DOHH2 (cell line): Measurements from ENCODE around the gene DNAJB6.
A peak's percentile ranks its signal among the peaks of the same experiment; 100 is the strongest.

Experiments
- H3F3A ChIP-seq: fragments of 200-600 bp; sonication (generic), shearing (Covaris generic); 2 replicates; pipeline ENCODE4 v1.6.0; 2016; ENCODE audit warnings: antibody characterized with exemption, mild to moderate bottlenecking; ENCODE audit not compliant: control insufficient read depth, insufficient read depth
- H3K27ac ChIP-seq: fragments of 200-600 bp; sonication (generic); 2 replicates; pipeline ENCODE4 v1.5.1; 2014; ENCODE audit warnings: low read depth, mild to moderate bottlenecking, low read length, moderate library complexity
- H3K27me3 ChIP-seq: fragments of 200-600 bp; sonication (generic); 2 replicates; pipeline ENCODE4 v1.6.1; 2014; ENCODE audit warnings: mild to moderate bottlenecking, low read length, mixed read lengths; ENCODE audit not compliant: control insufficient read depth
- H3K36me3 ChIP-seq: fragments of 200-600 bp; sonication (generic); 2 replicates; pipeline ENCODE4 v1.6.1; 2014; ENCODE audit warnings: mild to moderate bottlenecking, low read length, moderate library complexity, mixed read lengths; ENCODE audit not compliant: control insufficient read depth
- H3K4me1 ChIP-seq: fragments of 200-600 bp; sonication (generic); 2 replicates; pipeline ENCODE4 v1.6.1; 2014; ENCODE audit warnings: mild to moderate bottlenecking, low read length, mixed read lengths; ENCODE audit not compliant: control insufficient read depth
- H3K4me2 ChIP-seq: fragments of 200-600 bp; sonication (generic); 2 replicates; pipeline ENCODE4 v1.6.0; 2014; ENCODE audit warnings: mild to moderate bottlenecking, low read length, moderate library complexity
- H3K4me3 ChIP-seq: fragments of 200-600 bp; sonication (generic); 2 replicates; pipeline ENCODE4 v1.5.1; 2014; ENCODE audit warnings: mild to moderate bottlenecking, low read length, mixed read lengths
- H3K79me2 ChIP-seq: fragments of 200-600 bp; sonication (generic); 2 replicates; pipeline ENCODE4 v1.6.1; 2014; ENCODE audit warnings: mild to moderate bottlenecking, low read length, mixed read lengths; ENCODE audit not compliant: control insufficient read depth
- H3K9me2 ChIP-seq: fragments of 200-600 bp; sonication (generic); replicated peaks from 2 replicates; pipeline ENCODE4 v1.6.1; 2014; ENCODE audit warnings: mild to moderate bottlenecking, low read length, mixed read lengths; ENCODE audit not compliant: control insufficient read depth
- H3K9me3 ChIP-seq: fragments of 200-600 bp; sonication (generic); 2 replicates; pipeline ENCODE4 v1.6.1; 2014; ENCODE audit warnings: antibody characterized with exemption, low read length, mixed read lengths; ENCODE audit not compliant: control insufficient read depth, insufficient read depth
- H4K20me1 ChIP-seq: fragments of 200-600 bp; sonication (generic); 2 replicates; pipeline ENCODE4 v1.6.0; 2014; ENCODE audit warnings: low read depth, mild to moderate bottlenecking, antibody characterized with exemption, low read length, moderate library complexity; ENCODE audit not compliant: control insufficient read depth, insufficient read depth
- CTCF ChIP-seq: fragments of 200-600 bp; sonication (generic); IDR thresholded peaks from one replicate; pipeline ENCODE4 v1.5.1; 2014; ENCODE audit warnings: antibody characterized with exemption, mild to moderate bottlenecking, low read depth, low read length; ENCODE audit not compliant: poor library complexity, severe bottlenecking
- EZH2phosphoT487 ChIP-seq: fragments of 200-600 bp; sonication (generic); IDR thresholded peaks from 2 replicates; pipeline ENCODE4 v1.6.1; 2017; ENCODE audit warnings: borderline replicate concordance, mild to moderate bottlenecking, antibody characterized with exemption, low read length, moderate library complexity, mixed read lengths

The DNAJB6 gene

GRCh38 chr7:157318015-157318706 lies 18.6 kb upstream of the DNAJB6 start:
- H3K27ac ChIP-seq = no peak overlapping the region
- peaks cover 17% of the 10 kb centered on the region for H3K27me3 ChIP-seq
- TF ChIP-seq EZH2phosphoT487 = no peak
- no peak for TF ChIP-seq CTCF
- H3K9me2 ChIP-seq = no peaks in the 10 kb centered on the region
- H3K79me2 ChIP-seq = no peaks in the 10 kb centered on the region
- peaks cover 13% of the 10 kb centered on the region for H3K4me1 ChIP-seq
- no peaks in the 10 kb centered on the region for H3K9me3 ChIP-seq
- no peak overlapping the region for H3K4me2 ChIP-seq
- no peaks in the 10 kb centered on the region; the same call in 1 of the 2 replicates for H4K20me1 ChIP-seq
- H3K36me3 ChIP-seq = no peaks in the 10 kb centered on the region
- no peaks in the 10 kb centered on the region for H3F3A ChIP-seq
- no peak overlapping the region for H3K4me3 ChIP-seq

- Histone ChIP-seq H3K36me3 (no peaks in the 10 kb centered on the region), H3K4me2 (peak overlapping the region; percentile 20; the same call in 1 of the 2 replicates), H3K4me1 (peaks cover 13% of the 10 kb centered on the region), H3K27ac (no peak overlapping the region), H3F3A (no peaks in the 10 kb centered on the region), H3K79me2 (no peaks in the 10 kb centered on the region), H3K27me3 (peaks cover 17% of the 10 kb centered on the region), H3K4me3 (0 out of 2 replicates have a peak overlapping the region, but pooled peaks have one; percentile 1), H3K9me2 (no peaks in the 10 kb centered on the region), H3K9me3 (no peaks in the 10 kb centered on the region), H4K20me1 (no peaks in the 10 kb centered on the region; the same call in 1 of the 2 replicates)
- TF ChIP-seq EZH2phosphoT487 = no peak
- TF ChIP-seq CTCF = no peak
Observed at GRCh38 chr7:157320608-157320980, 16.2 kb upstream of the DNAJB6 start.

- Histone ChIP-seq H3K4me2 (no peak overlapping the region), H3K79me2 (no peaks in the 10 kb centered on the region), H3F3A (no peaks in the 10 kb centered on the region), H3K4me1 (peaks cover 12% of the 10 kb centered on the region), H3K27me3 (peaks cover 3% of the 10 kb centered on the region; the same call in 1 of the 2 replicates), H3K36me3 (no peaks in the 10 kb centered on the region), H3K27ac (no peak overlapping the region), H3K9me3 (no peaks in the 10 kb centered on the region), H3K9me2 (no peaks in the 10 kb centered on the region), H3K4me3 (no peak overlapping the region), H4K20me1 (no peaks in the 10 kb centered on the region)
- no peak for TF ChIP-seq EZH2phosphoT487
- no peak for TF ChIP-seq CTCF
Observed at GRCh38 chr7:157323401-157323800, 13.4 kb upstream of the DNAJB6 start.
